ENCODE results near the gene FDX1.

The FDX1 gene

DNA sequence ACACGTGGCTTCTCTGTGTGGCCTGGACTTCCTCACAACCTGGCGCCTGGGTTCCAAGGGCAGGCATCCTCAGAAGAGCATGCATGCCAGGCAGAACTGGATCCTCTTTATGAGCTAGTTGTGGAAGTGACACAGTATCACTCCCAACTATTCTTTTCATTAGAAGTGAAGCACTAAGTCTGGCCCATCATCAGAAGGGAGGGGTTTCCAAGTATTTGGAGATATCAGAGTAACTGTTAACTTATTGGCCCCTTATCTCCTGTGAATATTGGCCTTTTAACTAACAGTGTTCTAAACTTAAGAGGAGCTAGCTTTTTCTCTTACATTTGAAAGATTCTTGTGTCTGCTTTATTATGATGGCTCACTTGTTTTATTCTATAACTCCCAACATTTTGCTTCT lies 35.5 kb downstream of the FDX1 start:
- TF ChIP-seq, protein P1, sequence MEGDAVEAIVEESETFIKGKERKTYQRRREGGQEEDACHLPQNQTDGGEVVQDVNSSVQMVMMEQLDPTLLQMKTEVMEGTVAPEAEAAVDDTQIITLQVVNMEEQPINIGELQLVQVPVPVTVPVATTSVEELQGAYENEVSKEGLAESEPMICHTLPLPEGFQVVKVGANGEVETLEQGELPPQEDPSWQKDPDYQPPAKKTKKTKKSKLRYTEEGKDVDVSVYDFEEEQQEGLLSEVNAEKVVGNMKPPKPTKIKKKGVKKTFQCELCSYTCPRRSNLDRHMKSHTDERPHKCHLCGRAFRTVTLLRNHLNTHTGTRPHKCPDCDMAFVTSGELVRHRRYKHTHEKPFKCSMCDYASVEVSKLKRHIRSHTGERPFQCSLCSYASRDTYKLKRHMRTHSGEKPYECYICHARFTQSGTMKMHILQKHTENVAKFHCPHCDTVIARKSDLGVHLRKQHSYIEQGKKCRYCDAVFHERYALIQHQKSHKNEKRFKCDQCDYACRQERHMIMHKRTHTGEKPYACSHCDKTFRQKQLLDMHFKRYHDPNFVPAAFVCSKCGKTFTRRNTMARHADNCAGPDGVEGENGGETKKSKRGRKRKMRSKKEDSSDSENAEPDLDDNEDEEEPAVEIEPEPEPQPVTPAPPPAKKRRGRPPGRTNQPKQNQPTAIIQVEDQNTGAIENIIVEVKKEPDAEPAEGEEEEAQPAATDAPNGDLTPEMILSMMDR (conservative IDR thresholded peaks at IDR 0.05), result no peak
- H3K27ac ChIP-seq, result no peak overlapping the region

DNA sequence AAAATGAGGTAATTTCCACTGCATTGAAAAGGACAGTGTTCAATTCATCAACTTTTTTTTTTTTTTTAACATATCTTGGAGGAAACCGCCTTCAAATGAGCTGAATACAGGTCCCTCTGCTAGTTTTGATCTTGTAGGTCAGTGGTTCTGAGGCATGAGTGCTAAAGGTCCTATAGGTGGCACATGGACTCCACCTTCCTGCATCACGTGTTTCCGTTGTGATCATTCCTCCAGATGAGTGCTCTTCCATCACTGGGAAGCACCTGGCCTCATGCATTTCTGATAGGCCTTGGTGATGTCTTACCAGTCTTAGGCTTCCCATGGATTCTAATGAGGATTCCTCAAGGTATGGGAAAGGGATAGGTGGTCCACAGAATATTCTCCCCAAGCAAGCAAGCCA lies 37.8 kb downstream of the FDX1 start:
- TF ChIP-seq, protein P1 (conservative IDR thresholded peaks at IDR 0.05), result peak; percentile 33
- H3K27ac ChIP-seq, result no peak overlapping the region

DNA sequence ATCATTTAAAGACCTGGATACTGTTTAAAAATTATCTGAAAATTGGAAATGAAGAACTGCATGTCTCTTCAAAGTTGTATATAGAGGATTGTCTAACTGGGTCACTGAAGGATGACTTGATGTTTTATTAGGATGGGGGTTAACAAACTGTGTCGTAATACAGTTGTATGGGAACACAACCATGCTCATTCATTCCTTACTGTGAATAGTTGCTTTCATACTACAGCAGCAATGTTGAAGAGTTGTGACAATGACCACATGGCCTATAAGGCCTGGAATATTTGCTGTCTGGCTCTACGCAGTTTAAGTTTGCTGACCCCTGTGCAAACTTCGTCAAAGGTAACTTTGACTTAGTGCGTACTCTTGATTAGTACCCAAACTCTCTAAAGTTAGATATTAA lies 38.4 kb downstream of the FDX1 start:
- TF ChIP-seq, protein P1 (conservative IDR thresholded peaks at IDR 0.05), result no peak
- H3K27ac ChIP-seq, result no peak overlapping the region

DNA sequence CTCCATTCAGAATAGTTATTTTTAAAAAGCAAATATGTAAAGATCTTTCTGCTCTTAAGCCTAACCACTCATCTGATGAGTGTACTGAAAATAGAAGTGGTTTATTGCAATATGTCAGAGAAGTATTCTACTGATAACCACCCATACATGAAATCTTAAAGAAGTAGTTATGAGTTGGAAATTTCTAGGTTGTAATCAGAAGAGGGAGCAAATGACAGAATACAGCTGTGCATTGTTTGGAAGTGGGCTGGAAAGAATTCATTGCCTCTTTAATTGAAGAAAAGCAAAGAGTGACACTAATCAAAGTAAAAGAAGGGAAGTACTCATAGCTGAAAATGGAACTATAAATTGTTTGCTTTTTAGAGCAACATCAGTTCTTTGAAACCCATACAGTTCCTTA lies 39.4 kb downstream of the FDX1 start:
- TF ChIP-seq, protein P1 (conservative IDR thresholded peaks at IDR 0.05), result no peak
- no peak overlapping the region for H3K27ac ChIP-seq

DNA sequence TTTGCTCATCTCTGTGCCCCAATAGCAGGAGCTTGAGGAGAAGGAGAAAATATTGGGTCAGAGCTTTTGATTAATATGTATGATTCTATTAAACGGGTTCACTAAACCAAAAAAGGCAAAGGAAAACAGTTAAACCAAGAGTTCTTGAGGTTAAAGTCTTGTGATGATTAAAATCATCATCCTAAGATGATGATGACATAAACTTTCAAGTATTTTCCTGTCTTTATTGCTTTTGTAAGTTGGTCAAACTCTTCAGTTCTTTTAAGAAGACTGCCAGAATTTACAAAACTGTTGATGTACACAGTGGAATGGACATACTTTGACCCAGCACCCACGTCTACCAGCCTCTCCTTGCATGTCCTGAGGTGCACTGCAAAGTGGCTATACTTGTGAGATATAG lies 41.0 kb downstream of the FDX1 start:
- no peak overlapping the region for H3K27ac ChIP-seq
- TF ChIP-seq, protein P1 (conservative IDR thresholded peaks at IDR 0.05), result no peak

DNA sequence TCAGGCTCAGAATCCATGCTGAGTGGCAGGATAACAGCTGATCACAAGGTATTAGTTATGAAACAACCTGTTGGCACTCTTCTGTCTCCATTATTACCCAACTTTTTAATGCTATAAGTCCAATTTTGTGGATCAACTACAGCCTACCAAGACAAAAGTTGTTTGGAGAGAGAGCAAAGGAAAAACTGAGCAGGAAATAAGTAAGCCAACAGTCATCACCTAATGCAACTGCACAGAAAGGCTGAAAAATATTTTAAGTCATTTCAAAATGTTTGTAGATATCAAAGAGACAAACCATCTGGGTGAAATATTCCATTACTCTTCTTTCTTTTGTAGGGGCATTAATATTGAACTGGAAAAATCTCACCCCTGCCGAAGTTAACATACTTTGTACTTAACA lies 41.6 kb downstream of the FDX1 start:
- TF ChIP-seq, protein P1 (conservative IDR thresholded peaks at IDR 0.05), result no peak
- no peak overlapping the region for H3K27ac ChIP-seq

DNA sequence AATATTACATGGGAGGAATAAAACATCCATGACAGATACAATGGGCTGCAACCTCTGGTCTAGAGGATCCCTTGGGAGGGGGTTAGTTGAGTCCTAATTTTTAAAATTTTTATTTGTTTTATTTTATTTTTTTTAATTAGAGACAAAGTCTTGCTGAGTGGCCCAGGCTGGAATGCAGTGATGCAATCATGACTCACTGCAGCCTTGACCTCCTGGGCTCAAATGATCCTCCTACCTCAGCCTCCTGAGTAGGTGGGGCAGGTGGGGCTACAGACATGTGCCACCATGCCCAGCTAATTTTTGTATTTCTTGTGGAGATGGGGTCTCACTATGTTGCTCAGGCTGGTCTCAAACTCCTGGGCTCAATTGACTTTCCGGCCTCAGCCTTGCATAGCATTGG lies 43.1 kb downstream of the FDX1 start:
- H3K27ac ChIP-seq, result no peak overlapping the region
- TF ChIP-seq, protein P1 (conservative IDR thresholded peaks at IDR 0.05), result no peak

DNA sequence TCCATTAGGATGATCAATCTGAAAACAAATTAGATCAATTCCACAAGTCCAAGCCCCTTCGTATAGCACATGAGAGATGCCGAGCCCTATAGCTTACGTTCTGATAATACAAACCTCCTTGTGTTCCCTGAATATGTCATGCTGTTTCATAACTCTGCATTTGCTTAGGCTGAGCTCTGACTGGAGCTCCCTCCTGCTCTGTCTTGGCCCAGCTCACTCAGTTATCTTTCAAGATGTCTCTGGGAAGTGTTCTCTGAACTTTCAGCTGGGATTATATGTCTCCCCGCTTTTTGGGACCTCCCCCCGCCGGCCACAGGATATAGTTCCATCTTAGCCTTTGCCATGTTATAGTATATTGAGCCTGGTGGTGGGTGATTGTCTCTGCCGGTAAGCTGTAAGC lies 44.0 kb downstream of the FDX1 start:
- H3K27ac ChIP-seq, result no peak overlapping the region
- TF ChIP-seq, protein P1 (conservative IDR thresholded peaks at IDR 0.05), result no peak
